GM10266 (cell line): Measurements from ENCODE around the gene FAS.

ENCODE experiments used
- DNase-seq: peaks from one replicate; pipeline ENCODE4 v3.0.0; 2012; ENCODE audit errors: extremely low spot score
- TF ChIP-seq, protein P1 (sequence below): IDR thresholded peaks from 2 replicates; pipeline ENCODE4 v1.5.1; 2012; ENCODE audit warnings: mild to moderate bottlenecking, low read depth; ENCODE audit not compliant: control insufficient read depth, insufficient read depth; ENCODE audit errors: missing control alignments

The FAS gene

DNA sequence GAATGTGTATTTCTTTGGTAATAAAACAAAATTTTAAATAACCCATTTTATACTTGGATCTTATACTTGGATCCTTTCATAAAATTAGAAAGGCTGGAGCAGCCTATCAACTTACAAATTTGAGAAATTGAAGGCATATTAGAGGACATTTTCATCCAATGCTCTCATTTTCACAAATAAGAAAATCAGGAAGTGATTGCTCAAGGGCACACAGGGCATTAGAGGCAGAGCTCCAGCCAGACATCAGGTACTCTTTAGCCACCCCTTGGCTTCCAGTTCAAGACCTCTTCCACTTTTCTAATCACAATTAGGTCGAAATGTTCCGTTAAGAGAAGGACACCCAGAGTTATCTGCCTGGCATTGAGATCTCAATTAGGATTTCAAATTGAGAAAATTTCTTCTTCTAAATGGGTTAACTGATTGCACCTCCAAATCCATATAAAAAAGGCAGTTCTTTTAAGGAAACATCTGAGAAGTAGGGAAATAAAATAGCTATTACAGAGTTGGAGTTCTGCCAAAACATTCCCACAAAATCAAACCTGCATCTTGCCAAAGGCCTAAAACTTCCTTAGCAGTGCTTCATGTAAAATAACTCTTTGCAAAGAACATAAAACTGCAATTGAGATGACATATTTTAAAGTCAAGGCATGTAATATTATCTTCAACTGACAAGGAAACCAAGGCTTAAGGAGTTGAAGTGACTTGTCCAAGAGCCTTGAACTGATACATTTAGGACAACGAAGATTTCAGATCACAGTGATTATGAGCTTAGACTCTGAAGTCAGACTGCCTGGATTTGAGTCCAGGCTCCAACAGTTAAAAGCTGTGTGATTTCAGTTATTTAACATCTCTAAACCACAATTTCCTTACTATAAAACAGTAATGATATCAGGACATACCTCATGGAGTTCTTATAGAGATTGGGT is 40.4 kb upstream of the FAS start:
- DNase-seq: no peak
- TF ChIP-seq, protein P1, sequence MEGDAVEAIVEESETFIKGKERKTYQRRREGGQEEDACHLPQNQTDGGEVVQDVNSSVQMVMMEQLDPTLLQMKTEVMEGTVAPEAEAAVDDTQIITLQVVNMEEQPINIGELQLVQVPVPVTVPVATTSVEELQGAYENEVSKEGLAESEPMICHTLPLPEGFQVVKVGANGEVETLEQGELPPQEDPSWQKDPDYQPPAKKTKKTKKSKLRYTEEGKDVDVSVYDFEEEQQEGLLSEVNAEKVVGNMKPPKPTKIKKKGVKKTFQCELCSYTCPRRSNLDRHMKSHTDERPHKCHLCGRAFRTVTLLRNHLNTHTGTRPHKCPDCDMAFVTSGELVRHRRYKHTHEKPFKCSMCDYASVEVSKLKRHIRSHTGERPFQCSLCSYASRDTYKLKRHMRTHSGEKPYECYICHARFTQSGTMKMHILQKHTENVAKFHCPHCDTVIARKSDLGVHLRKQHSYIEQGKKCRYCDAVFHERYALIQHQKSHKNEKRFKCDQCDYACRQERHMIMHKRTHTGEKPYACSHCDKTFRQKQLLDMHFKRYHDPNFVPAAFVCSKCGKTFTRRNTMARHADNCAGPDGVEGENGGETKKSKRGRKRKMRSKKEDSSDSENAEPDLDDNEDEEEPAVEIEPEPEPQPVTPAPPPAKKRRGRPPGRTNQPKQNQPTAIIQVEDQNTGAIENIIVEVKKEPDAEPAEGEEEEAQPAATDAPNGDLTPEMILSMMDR: no peak

DNA sequence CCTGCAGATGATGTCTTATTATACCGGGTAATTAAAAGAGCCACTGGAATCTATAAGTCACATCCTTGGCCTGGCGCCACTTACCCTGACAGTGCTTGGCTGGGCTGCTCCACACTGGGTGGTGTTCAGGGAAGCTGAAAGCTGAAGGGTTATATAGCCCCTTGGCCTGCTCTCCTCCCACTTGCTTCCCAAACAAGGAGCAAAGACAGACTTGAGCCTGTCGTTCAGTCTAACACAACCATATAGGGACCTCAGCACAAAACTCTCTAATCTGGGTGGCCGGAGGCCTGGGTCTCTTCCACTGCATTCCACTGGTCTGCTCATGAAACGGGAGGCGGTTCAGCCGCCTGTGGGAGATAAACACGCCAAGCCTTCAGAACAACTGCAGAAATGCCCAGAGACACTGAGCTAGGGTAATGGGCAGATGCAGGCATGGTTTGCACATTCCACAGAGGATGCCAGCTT is 37.9 kb upstream of the FAS start, which contains the start of gene ACTA2:
ACTA2 (minus strand) TSS at position 127 of the 465 bp plus-strand sequence. CDS start 3,843 bp downstream, outside the sequence.
- TF ChIP-seq, protein P1: no peak
- no peak for DNase-seq

DNA sequence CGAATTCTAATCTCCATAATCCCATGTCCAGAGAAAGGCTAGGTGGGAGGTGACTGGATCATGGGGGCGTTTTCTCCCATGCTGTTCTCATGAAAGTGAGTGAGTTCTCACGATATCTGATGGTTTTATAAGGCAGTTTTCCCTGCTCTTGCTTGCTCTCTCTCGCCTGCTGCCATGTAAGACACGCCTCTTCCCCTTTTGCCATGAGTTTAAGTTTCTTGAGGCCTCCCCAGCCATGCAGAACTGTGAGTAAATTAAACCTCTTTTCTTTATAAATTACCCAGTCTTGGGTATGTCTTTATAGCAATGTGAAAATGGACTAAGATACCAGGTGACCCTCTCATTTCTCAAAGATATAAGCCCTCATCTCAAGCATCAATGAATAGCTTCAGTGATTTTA is 36.9 kb upstream of the FAS start:
- TF ChIP-seq, protein P1: no peak
- no peak for DNase-seq

DNA sequence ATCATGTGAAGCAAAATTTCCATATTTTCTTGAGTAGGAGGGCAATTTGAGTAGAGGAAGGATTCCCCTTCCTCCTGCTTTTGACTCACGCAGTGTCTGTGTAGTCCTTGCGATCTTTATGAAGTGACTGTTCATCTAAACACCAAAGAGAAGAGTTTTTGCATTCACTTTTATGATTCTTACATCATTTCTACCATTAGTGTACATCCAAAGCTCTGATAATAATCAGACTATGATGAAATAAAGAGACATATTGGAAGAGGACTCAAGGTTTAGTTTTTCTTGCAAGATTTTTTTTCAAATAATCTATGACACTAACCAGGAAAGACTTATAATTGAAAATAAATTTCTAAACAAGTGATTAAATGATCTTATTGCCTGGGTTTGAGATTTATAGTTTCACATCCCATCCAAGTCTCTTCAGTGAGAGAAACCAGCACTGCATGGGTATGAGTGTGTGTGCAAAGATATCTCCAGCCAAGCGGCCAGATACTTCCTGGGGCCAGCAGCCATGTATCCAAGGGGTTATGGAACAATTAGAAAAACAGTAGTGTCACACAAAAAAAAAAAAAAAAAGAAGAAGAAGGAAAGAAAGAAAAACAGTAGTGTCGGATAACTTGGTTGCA is 36.0 kb upstream of the FAS start:
- no peak for DNase-seq
- TF ChIP-seq, protein P1: no peak

DNA sequence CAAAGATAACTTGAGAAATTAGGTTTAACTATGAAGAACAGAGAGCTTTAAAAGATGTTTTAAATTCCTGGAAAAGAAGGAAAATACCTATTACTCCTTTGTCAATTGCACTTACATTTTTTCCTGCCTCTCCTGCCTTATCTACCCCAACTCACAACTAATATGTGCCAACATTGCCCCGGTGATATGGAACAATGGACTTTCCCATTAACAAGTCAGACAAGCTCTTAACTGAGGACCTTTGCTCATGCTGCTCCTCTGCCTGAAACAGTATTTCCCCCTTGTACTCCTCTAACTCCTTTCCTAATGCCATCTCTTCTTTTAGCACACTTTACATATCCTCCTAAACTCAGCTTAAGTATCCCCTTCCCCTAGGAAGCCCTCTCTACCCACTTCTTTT is 33.2 kb upstream of the FAS start:
- TF ChIP-seq, protein P1: no peak
- no peak for DNase-seq

DNA sequence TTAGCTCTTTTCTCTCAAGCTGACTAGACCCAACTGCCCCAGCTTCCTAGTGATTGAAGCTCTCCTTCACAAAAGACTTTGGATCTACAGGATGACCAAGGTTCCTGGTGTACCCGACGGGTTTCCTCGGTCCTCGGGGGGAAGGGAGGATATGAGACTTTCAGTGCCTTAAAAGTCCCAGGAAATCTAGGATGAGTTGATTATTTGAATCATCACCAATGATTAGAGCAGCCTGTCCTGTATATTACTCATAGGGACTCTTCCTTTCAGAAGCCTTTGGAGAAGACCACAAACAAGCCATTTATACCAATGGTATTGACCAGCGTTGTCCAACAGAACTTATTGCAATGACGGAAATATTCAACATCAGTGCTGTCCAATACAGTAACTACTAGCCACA is 31.9 kb upstream of the FAS start:
- no peak for DNase-seq

More for the DNA sequence above, 31.9 kb upstream of the FAS start:
- TF ChIP-seq, protein P1: no peak
